Adrenal gland (tissue), 12 donors: ENCODE measurements around the gene OSBPL2. TPM values are rescaled to one million over a fixed set of nuclear protein-coding genes. Genes with fewer than 3 reads are reported as not detected.

Source experiments
- DNase-seq, 7 donors: peaks; one replicate each; pipeline ENCODE4 v3.0.0-alpha.2; 2019 to 2020
- H3K27ac ChIP-seq, 5 donors: fragments of 200-600 bp; sonication (generic) in 4 of 5; 1 replicate in 3 of 5; 2 replicates in 2 of 5; pipeline versions ENCODE4 v1.5.1 to v1.8.0; 2016 to 2020; ENCODE audit warnings: mild to moderate bottlenecking in 1 of 5
- H3K27me3 ChIP-seq: fragments of 200-600 bp; 2 replicates; pipeline ENCODE4 v1.8.0; 2021
- H3K36me3 ChIP-seq, 2 donors: fragments of 200-600 bp; replicated peaks in 1 of 2; 1 replicate in 1 of 2; 2 replicates in 1 of 2; pipeline versions ENCODE4 v1.5.1 to v1.8.0; 2018 to 2022
- H3K4me1 ChIP-seq, 2 donors: fragments of 200-600 bp; replicated peaks in 1 of 2; 1 replicate in 1 of 2; 2 replicates in 1 of 2; pipeline versions ENCODE4 v1.5.1 to v1.8.0; 2018 to 2021
- H3K4me3 ChIP-seq, 4 donors: fragments of 200-600 bp; sonication (generic) in 3 of 4; one replicate each; pipeline ENCODE4 v1.5.1; 2016 to 2018
- H3K9me3 ChIP-seq, 3 donors: fragments of 200-600 bp; sonication (generic) in 1 of 3; replicated peaks in 1 of 3; 1 replicate in 2 of 3; 2 replicates in 1 of 3; pipeline versions ENCODE4 v1.5.1 to v1.8.0; 2016 to 2021
- POLR2A ChIP-seq, 2 donors: fragments of 450-650 bp; IDR thresholded peaks; one replicate each; pipeline ENCODE4 v1.6.1; 2017; ENCODE audit warnings: antibody characterized with exemption in 2 of 2, mild to moderate bottlenecking in 2 of 2, moderate library complexity in 1 of 2
- WGBS, 4 donors: extraction: QIAGEN DNeasy Blood & Tissue Kit in 2 of 4; methylation state at CpG; one replicate each; pipeline versions ENCODE4 v1.1.5 to v1.1.7; 2013 to 2017; 5-methylcytosine and 5-hydroxymethylcytosine counted together
- intact Hi-C, 2 donors: fragments of 100-400 bp; cut with DNase I; formaldehyde crosslinking; loops; one replicate each; pipeline versions ENCODE4 v1.14.1 to v1.15.0; 2022 to 2023
- polyA plus RNA-seq, 3 donors: library from polyadenylated mRNA; stranded (reverse); fragments of 200-250 nt in 2 of 3; fragments of 350-450 nt in 1 of 3; fragmentation: Illumina TruSeq in 1 of 3; extraction: RNeasy Lipid Tissue Mini Kit (QIAGEN cat#74804) in 1 of 3; gene quantifications; one replicate each; pipeline ENCODE4 v1.2.3, GENCODE V29; 2013 to 2014
- total RNA-seq, 9 donors: library from RNA; depleted of rRNA in 4 of 9; stranded (reverse); fragments of >200 nt in 4 of 9; fragments of 120-200 nt in 1 of 9; fragmentation: NEBNext Ultra II Directional in 1 of 9; extraction: Animal tissue kit (Norgen Biotek cat#: 25700) in 1 of 9; gene quantifications; one replicate each; pipeline versions ENCODE4 v1.1.0 to v1.2.4, GENCODE V29; 2013 to 2023
- TF ChIP-seq, protein P1 (sequence below), 6 experiments: fragments of 450-650 bp in 4 of 6; fragments of 200-600 bp in 2 of 6; sonication (generic) in 1 of 6; IDR thresholded peaks; 1 replicate in 5 of 6; 2 replicates in 1 of 6; pipeline versions ENCODE4 v1.5.1 to v1.8.0; 2016 to 2021; ENCODE audit warnings: antibody characterized with exemption in 6 of 6, mild to moderate bottlenecking in 2 of 6, moderate library complexity in 1 of 6
- donor health status: healthy with polysubstance abuse.
- donor health status: Bipolar disorder and iron deficiency.
- donor health status: DM: yes; HTN: yes; CAD: no.
- donor health status: DM: no; HTN: no; CAD: no.
- donor health status: DM: no; HTN: no; CAD: no.
- donor health status: DM: yes; HTN: yes; CAD: no.

Gene OSBPL2
- total and polyA plus RNA-seq, 12 donors = 13.8 to 96.7 (median 37.4) TPM

GRCh38 chr20:62222266-62222850 is 16.0 kb upstream of the OSBPL2 start:
- no peak overlapping the region for H3K4me3 ChIP-seq
- no peaks in the 10 kb centered on the region for H3K36me3 ChIP-seq
- intact Hi-C loops = no loop called here
- DNase-seq = no peak
- WGBS, 4 donors = 84 to 88% (median 87%) methylated on average over 8 to 18 of the region's 18 CpGs
- H3K27ac ChIP-seq = no peak overlapping the region
- peaks cover 24% of the 10 kb centered on the region for H3K27me3 ChIP-seq
- no peak for TF ChIP-seq POLR2A (IDR thresholded peaks at IDR 0.05)
- peaks cover 10 to 13% of the 10 kb centered on the region in 2 donors for H3K4me1 ChIP-seq
- no peaks in the 10 kb centered on the region for H3K9me3 ChIP-seq

GRCh38 chr20:62222972-62223371 is 15.3 kb upstream of the OSBPL2 start:
- Histone ChIP-seq H3K9me3 (no peaks in the 10 kb centered on the region), H3K27ac (no peak overlapping the region), H3K4me3 (no peak overlapping the region), H3K27me3 (peaks cover 20% of the 10 kb centered on the region), H3K36me3 (no peaks in the 10 kb centered on the region), H3K4me1 (peaks cover 10 to 13% of the 10 kb centered on the region in 2 donors)
- TF ChIP-seq, protein P1, sequence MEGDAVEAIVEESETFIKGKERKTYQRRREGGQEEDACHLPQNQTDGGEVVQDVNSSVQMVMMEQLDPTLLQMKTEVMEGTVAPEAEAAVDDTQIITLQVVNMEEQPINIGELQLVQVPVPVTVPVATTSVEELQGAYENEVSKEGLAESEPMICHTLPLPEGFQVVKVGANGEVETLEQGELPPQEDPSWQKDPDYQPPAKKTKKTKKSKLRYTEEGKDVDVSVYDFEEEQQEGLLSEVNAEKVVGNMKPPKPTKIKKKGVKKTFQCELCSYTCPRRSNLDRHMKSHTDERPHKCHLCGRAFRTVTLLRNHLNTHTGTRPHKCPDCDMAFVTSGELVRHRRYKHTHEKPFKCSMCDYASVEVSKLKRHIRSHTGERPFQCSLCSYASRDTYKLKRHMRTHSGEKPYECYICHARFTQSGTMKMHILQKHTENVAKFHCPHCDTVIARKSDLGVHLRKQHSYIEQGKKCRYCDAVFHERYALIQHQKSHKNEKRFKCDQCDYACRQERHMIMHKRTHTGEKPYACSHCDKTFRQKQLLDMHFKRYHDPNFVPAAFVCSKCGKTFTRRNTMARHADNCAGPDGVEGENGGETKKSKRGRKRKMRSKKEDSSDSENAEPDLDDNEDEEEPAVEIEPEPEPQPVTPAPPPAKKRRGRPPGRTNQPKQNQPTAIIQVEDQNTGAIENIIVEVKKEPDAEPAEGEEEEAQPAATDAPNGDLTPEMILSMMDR (IDR thresholded peaks at IDR 0.05) = no peak
- no peak for TF ChIP-seq POLR2A (IDR thresholded peaks at IDR 0.05)
- intact Hi-C loops = no loop called here
- no peak for DNase-seq
- WGBS, 4 donors = 73 to 81% (median 78%) methylated on average over 9 to 13 of the region's 13 CpGs

DNA sequence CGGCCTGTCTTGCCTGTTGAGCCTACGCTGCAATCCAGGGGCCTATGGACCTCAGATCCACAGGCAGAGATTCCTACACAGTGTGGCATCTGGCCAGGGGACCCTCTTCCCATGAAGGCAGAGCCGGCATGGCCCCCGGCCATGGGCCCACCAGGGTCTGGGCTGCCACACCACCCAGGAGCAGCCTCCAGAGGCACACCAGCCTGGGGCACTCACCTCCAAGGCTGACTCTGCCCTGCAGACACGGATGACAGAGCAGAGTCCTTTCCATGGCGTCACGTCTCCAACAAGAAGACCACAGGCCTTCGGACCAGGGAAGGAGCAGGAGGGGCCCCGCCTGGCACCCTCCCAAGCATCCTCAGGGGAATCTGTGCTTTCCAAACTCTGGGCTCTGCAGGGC is 14.8 kb upstream of the OSBPL2 start:
- TF ChIP-seq, protein P1 (IDR thresholded peaks at IDR 0.05) = no peak
- TF ChIP-seq POLR2A (IDR thresholded peaks at IDR 0.05) = no peak
- H3K4me3 ChIP-seq = no peak overlapping the region
- H3K27ac ChIP-seq = no peak overlapping the region
- no peaks in the 10 kb centered on the region for H3K36me3 ChIP-seq
- H3K9me3 ChIP-seq = no peaks in the 10 kb centered on the region
- WGBS, 4 donors = 73 to 89% (median 83%) methylated on average over 3 to 9 of the region's 9 CpGs
- no peak for DNase-seq
- peaks cover 14% of the 10 kb centered on the region for H3K27me3 ChIP-seq
- intact Hi-C loops = no loop called here
- peaks cover 10 to 13% of the 10 kb centered on the region in 2 donors for H3K4me1 ChIP-seq

- Histone ChIP-seq H3K4me3 (no peak overlapping the region), H3K36me3 (no peaks in the 10 kb centered on the region), H3K27ac (no peak overlapping the region), H3K27me3 (peaks cover 9% of the 10 kb centered on the region), H3K4me1 (peaks cover 10 to 12% of the 10 kb centered on the region in 2 donors), H3K9me3 (no peaks in the 10 kb centered on the region)
- TF ChIP-seq, protein P1 (IDR thresholded peaks at IDR 0.05) = no peak
- TF ChIP-seq POLR2A (IDR thresholded peaks at IDR 0.05) = no peak
- intact Hi-C loops = no loop called here
- DNase-seq = no peak
- WGBS, 4 donors = 59 to 69% (median 65%) methylated on average over 18 to 21 of the region's 21 CpGs
These were observed 14.0 kb upstream of the OSBPL2 start for GRCh38 chr20:62224113-62224855.
